Mesendoderm (in vitro differentiated cells): ENCODE data around the gene AREL1.

Source experiments
- DNase-seq: peaks from one replicate; pipeline ENCODE4 v3.0.0; 2013
- H2AK5ac ChIP-seq: 2 replicates; pipeline ENCODE4 v1.6.1; 2013; ENCODE audit warnings: low read length, inconsistent platforms
- H2BK120ac ChIP-seq: 2 replicates; pipeline ENCODE4 v1.6.1; 2013; ENCODE audit warnings: low read depth, mild to moderate bottlenecking, low read length, moderate library complexity, mixed read lengths
- H2BK15ac ChIP-seq: replicated peaks from 2 replicates; pipeline ENCODE4 v1.6.1; 2013; ENCODE audit warnings: low read depth, mild to moderate bottlenecking, moderate library complexity
- H2BK5ac ChIP-seq: 2 replicates; pipeline ENCODE4 v1.6.1; 2013; ENCODE audit warnings: low read length, inconsistent platforms
- H3K18ac ChIP-seq: 2 replicates; pipeline ENCODE4 v1.6.1; 2013; ENCODE audit warnings: mild to moderate bottlenecking, low read length, mixed read lengths
- H3K23ac ChIP-seq: one replicate; pipeline ENCODE4 v1.6.1; 2013; ENCODE audit warnings: low read length
- H3K27ac ChIP-seq: 2 replicates; pipeline ENCODE4 v1.5.1; 2013; ENCODE audit warnings: low read depth, mild to moderate bottlenecking, inconsistent platforms, low read length, moderate library complexity
- H3K27me3 ChIP-seq: 2 replicates; pipeline ENCODE4 v1.6.1; 2013; ENCODE audit warnings: low read length, control low read depth, mild to moderate bottlenecking, inconsistent platforms; ENCODE audit not compliant: insufficient read depth, poor library complexity
- H3K36me3 ChIP-seq: 2 replicates; pipeline ENCODE4 v1.6.1; 2013; ENCODE audit warnings: low read length, inconsistent platforms; ENCODE audit not compliant: control insufficient read depth, insufficient read depth
- H3K4ac ChIP-seq: one replicate; pipeline ENCODE4 v1.6.1; 2013; ENCODE audit warnings: low read depth, mild to moderate bottlenecking, low read length, moderate library complexity
- H3K4me1 ChIP-seq: 2 replicates; pipeline ENCODE4 v1.6.1; 2013; ENCODE audit warnings: low read depth, low read length, inconsistent platforms; ENCODE audit not compliant: control insufficient read depth
- H3K4me2 ChIP-seq: 2 replicates; pipeline ENCODE4 v1.6.1; 2013; ENCODE audit warnings: low read length
- H3K4me3 ChIP-seq: 2 replicates; pipeline ENCODE4 v1.5.1; 2013; ENCODE audit warnings: mild to moderate bottlenecking, low read length
- H3K56ac ChIP-seq: one replicate; pipeline ENCODE4 v1.6.1; 2013; ENCODE audit warnings: low read length
- H3K79me1 ChIP-seq: 2 replicates; pipeline ENCODE4 v1.6.1; 2013; ENCODE audit warnings: low read length, inconsistent platforms
- H3K79me2 ChIP-seq: 2 replicates; pipeline ENCODE4 v1.6.1; 2013; ENCODE audit warnings: mild to moderate bottlenecking, low read length; ENCODE audit not compliant: control insufficient read depth, insufficient read depth
- H3K9ac ChIP-seq: 2 replicates; pipeline ENCODE4 v1.6.1; 2013; ENCODE audit warnings: low read length, inconsistent platforms
- H4K5ac ChIP-seq: one replicate; pipeline ENCODE4 v1.6.1; 2013; ENCODE audit warnings: low read length
- H4K8ac ChIP-seq: one replicate; pipeline ENCODE4 v1.6.1; 2013; ENCODE audit warnings: low read depth, mild to moderate bottlenecking, control low read depth, low read length, moderate library complexity
- WGBS: extraction: QIAGEN DNeasy Blood & Tissue Kit; methylation state at CpG from one replicate; pipeline ENCODE4 v1.1.7; 2013; ENCODE audit warnings: low lambda C conversion rate, missing lambda C conversion rate; ENCODE audit not compliant: insufficient coverage; ENCODE audit errors: extremely low coverage; 5-methylcytosine and 5-hydroxymethylcytosine counted together

The AREL1 gene

DNA sequence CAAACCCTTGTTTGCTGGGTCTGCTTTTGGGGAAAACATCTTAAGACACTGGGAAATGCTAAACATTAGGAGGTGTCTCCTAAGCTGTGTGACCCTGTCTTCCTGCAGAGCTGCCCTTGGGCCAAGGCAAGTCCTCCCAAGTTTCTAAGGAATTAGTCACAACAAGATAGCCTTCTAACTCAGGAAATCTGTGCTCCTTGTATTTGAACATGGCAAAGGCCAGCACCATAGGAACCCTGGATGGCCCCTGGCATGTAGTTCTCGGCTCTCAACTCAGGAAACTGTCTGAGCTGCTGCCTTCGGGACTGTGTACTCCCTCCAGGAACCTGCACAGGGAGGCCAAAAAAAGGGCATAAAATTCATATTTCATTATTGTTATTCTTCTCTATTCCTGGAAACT, 63.2 kb downstream of the AREL1 start:
- H3K27me3 ChIP-seq: no peaks in the 10 kb centered on the region
- H4K5ac ChIP-seq: no peak overlapping the region
- no peak overlapping the region for H2AK5ac ChIP-seq
- no peak overlapping the region for H3K4ac ChIP-seq
- H4K8ac ChIP-seq: no peak overlapping the region
- no peak overlapping the region for H3K27ac ChIP-seq
- no peak overlapping the region for H3K56ac ChIP-seq
- H3K79me2 ChIP-seq: no peaks in the 10 kb centered on the region
- peaks cover 3% of the 10 kb centered on the region for H3K4me1 ChIP-seq
- no peaks in the 10 kb centered on the region for H3K79me1 ChIP-seq
- H3K9ac ChIP-seq: no peak overlapping the region
- DNase-seq: no peak
- H3K4me3 ChIP-seq: no peak overlapping the region
- H2BK120ac ChIP-seq: no peak overlapping the region
- no CpG with 5 or more reads among the region's 2 CpGs for WGBS
- H3K18ac ChIP-seq: no peak overlapping the region
- no peak overlapping the region for H2BK5ac ChIP-seq
- no peak overlapping the region for H3K4me2 ChIP-seq
- H3K23ac ChIP-seq: no peak overlapping the region
- H3K36me3 ChIP-seq: no peaks in the 10 kb centered on the region
- H2BK15ac ChIP-seq: no peak overlapping the region

DNA sequence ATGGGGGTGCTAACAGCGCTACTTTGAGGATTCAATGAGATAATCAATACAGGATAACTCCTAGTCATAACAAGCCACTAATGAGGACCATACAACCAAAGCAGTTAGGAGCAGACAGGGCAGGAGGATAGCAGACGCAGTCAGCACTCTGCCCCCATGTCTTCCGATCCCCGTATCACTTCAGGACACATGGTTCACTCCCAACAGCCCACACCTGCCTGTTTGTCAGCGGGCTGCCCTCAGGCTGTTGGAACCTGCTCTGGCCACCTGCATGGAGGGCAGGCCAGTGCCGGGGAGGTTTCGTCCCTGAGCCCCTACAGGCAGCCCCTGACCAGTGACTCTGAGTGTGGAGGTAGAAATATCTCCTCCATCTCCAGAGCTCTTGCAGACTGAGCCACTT, 63.7 kb downstream of the AREL1 start:
- H3K56ac ChIP-seq: no peak overlapping the region
- no peaks in the 10 kb centered on the region for H3K36me3 ChIP-seq

DNA sequence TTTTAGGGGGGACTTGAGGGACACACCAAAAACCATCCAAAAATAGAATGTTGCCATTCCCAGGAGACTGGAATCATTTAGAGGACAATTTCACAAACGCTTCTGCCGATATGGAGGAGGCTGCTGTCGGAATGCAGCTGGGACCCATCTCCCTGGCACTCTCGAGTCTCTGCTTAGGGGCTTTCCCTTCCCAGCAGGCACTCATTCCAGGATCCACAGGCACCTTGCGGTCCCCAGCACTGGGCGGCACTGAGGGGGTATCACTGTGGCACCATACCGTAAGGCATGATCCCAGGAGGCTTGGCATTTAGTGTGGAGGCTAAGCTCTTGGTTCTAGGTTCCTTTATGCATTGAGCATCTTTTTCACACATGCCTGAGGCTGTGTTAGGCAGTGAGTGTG, 64.3 kb downstream of the AREL1 start:
- Histone ChIP-seq H3K79me1 (no peaks in the 10 kb centered on the region), H3K4me3 (no peak overlapping the region), H2BK120ac (no peak overlapping the region), H2AK5ac (no peak overlapping the region), H4K8ac (no peak overlapping the region), H3K4ac (no peak overlapping the region), H2BK5ac (no peak overlapping the region), H3K79me2 (no peaks in the 10 kb centered on the region), H3K4me1 (peaks cover under 1% of the 10 kb centered on the region), H3K27ac (no peak overlapping the region), H2BK15ac (no peak overlapping the region), H3K56ac (no peak overlapping the region), H3K9ac (no peak overlapping the region), H3K4me2 (no peak overlapping the region), H3K23ac (no peak overlapping the region), H3K27me3 (no peaks in the 10 kb centered on the region), H4K5ac (no peak overlapping the region), H3K18ac (no peak overlapping the region), H3K36me3 (no peaks in the 10 kb centered on the region)
- no CpG with 5 or more reads among the region's 7 CpGs for WGBS
- no peak for DNase-seq

More for the DNA sequence above, 63.7 kb downstream of the AREL1 start:
- H2BK5ac ChIP-seq: no peak overlapping the region
- no peak overlapping the region for H3K27ac ChIP-seq
- H3K79me1 ChIP-seq: no peaks in the 10 kb centered on the region
- H3K18ac ChIP-seq: no peak overlapping the region
- H3K4me2 ChIP-seq: no peak overlapping the region
- DNase-seq: peak; percentile 31
- no peak overlapping the region for H4K8ac ChIP-seq
- H2BK120ac ChIP-seq: no peak overlapping the region
- no peak overlapping the region for H4K5ac ChIP-seq
- no peak overlapping the region for H2AK5ac ChIP-seq
- H3K4me1 ChIP-seq: peaks cover 3% of the 10 kb centered on the region
- no peak overlapping the region for H2BK15ac ChIP-seq
- H3K27me3 ChIP-seq: no peaks in the 10 kb centered on the region
- no peaks in the 10 kb centered on the region for H3K79me2 ChIP-seq
- H3K4me3 ChIP-seq: no peak overlapping the region
- no peak overlapping the region for H3K23ac ChIP-seq
- no CpG with 5 or more reads among the region's 7 CpGs for WGBS
- H3K4ac ChIP-seq: no peak overlapping the region
- H3K9ac ChIP-seq: no peak overlapping the region

DNA sequence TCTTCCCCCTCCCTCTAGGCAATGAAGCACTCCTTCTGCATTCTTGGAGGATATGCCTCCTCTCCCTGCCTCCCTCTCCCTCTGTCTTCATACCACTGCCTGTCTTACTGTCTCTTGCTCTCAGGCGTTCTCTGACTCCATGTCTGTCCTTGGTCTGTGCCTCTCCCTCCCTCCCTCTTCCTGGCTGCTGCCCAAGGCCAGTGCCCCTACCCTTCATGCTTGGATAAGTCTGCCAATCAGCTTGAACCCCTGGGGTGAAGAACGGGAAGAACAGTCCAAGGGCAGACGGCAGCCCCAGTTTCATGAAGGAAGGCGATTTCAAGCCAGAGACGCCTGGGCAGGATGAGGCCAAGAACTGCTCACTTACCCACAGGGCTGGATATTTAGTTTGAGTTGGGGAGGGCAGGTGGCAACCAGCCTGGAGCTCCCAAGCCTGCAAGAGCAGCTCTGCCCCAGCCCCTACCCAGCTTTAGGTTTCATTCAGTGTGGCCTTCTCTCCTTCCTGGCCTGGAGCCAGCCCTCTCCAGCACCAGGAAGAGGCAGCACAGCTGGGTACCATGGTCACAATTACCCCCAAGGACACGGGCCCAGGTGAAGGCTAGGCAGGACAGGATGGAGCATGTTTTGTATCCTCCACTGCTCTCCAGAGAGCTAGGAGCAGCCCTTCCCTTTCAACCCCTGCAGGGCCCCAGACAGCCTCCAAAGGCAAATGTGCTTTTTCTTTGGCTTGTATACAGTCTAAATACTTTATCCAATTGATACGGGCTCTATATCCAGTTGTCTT, 65.0 kb downstream of the AREL1 start:
- no CpG with 5 or more reads among the region's 7 CpGs for WGBS
- no peak overlapping the region for H3K18ac ChIP-seq
- H3K36me3 ChIP-seq: no peaks in the 10 kb centered on the region
- H4K8ac ChIP-seq: no peak overlapping the region
- no peaks in the 10 kb centered on the region for H3K27me3 ChIP-seq
- H3K56ac ChIP-seq: no peak overlapping the region
- no peak overlapping the region for H3K4me2 ChIP-seq
- no peak overlapping the region for H3K27ac ChIP-seq
- H3K4ac ChIP-seq: no peak overlapping the region
- no peak overlapping the region for H3K4me3 ChIP-seq
- no peaks in the 10 kb centered on the region for H3K79me2 ChIP-seq
- H4K5ac ChIP-seq: no peak overlapping the region
- H3K9ac ChIP-seq: peak overlapping the region; percentile 3
- peak overlapping the region; percentile 3 for H3K23ac ChIP-seq
- H2BK5ac ChIP-seq: no peak overlapping the region
- no peaks in the 10 kb centered on the region for H3K4me1 ChIP-seq
- DNase-seq: no peak
- H2BK120ac ChIP-seq: no peak overlapping the region
- no peak overlapping the region for H2AK5ac ChIP-seq
- no peak overlapping the region for H2BK15ac ChIP-seq
- H3K79me1 ChIP-seq: no peaks in the 10 kb centered on the region

DNA sequence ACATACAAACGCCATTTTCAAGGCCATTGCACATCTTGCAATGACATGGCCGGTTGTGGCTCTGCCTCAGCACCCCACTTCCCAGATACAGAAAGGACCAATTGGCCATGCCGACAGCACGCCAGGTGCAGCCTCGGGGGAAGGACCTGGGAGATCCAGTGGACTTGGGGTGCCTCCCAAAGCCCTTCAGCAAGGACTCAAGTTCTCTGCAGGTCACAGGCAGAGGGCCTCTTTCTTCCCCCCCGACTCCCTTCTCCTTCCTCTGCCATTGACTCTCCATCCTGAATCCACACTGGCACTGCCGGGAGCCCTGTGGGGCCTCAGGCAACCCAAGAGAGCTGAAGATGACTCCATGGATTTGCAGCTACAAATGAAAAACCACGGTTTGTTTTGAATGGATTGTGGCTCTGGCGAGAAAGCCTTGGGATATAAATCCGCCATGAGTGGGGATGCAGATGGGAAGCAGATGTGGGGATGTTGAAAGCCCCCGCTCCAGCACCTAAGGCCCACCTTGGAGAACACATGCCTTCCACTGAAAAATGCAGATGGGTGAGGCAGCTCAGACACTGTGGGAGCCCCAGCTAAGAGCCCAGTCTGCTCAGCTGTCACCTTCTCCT, 65.7 kb downstream of the AREL1 start:
- no peak overlapping the region for H2AK5ac ChIP-seq
- H3K18ac ChIP-seq: no peak overlapping the region
- peak overlapping the region; percentile 3 for H3K23ac ChIP-seq
- no peak for DNase-seq
- WGBS: no CpG with 5 or more reads among the region's 11 CpGs
- H3K27ac ChIP-seq: no peak overlapping the region
- no peaks in the 10 kb centered on the region for H3K79me1 ChIP-seq
- no peak overlapping the region for H4K5ac ChIP-seq
- no peak overlapping the region for H3K9ac ChIP-seq
- H2BK15ac ChIP-seq: no peak overlapping the region
- no peak overlapping the region for H3K4me2 ChIP-seq
- H3K56ac ChIP-seq: no peak overlapping the region
- H3K79me2 ChIP-seq: no peaks in the 10 kb centered on the region
- H4K8ac ChIP-seq: no peak overlapping the region
- H3K27me3 ChIP-seq: no peaks in the 10 kb centered on the region
- no peak overlapping the region for H2BK5ac ChIP-seq
- H3K4me1 ChIP-seq: no peaks in the 10 kb centered on the region
- no peaks in the 10 kb centered on the region for H3K36me3 ChIP-seq
- no peak overlapping the region for H3K4ac ChIP-seq
- H3K4me3 ChIP-seq: no peak overlapping the region
- H2BK120ac ChIP-seq: no peak overlapping the region
